Transverse colon (tissue), 4 donors: ENCODE measurements around the gene HLA-DQB2.

Experiments
- CTCF ChIP-seq, 5 experiments: fragments of 200-600 bp in 3 of 5; fragments of 450-650 bp in 2 of 5; sonication (generic) in 3 of 5; IDR thresholded peaks; 1 replicate in 2 of 5; 2 replicates in 3 of 5; pipeline ENCODE4 v1.5.1; 2016 to 2017; ENCODE audit warnings: antibody characterized with exemption in 5 of 5, inconsistent platforms in 3 of 5, mild to moderate bottlenecking in 2 of 5, moderate library complexity in 1 of 5
- EP300 ChIP-seq: sonication (generic); formaldehyde crosslinking; IDR thresholded peaks from one replicate; pipeline ENCODE4 v1.6.1; 2017; ENCODE audit warnings: antibody characterized with exemption, low read depth
- POLR2AphosphoS5 ChIP-seq, 3 donors: sonication (generic); formaldehyde crosslinking; IDR thresholded peaks; one replicate each; pipeline ENCODE4 v1.6.1; 2016; ENCODE audit warnings: antibody characterized with exemption in 3 of 3

- TF ChIP-seq CTCF (IDR thresholded peaks at IDR 0.05) = no peak
- no peak for TF ChIP-seq EP300
- no peak for TF ChIP-seq POLR2AphosphoS5 (IDR thresholded peaks at IDR 0.05)
These were observed 9.3 kb upstream of the HLA-DQB2 start for GRCh38 chr6:32772656-32773055.
